ENCODE measurements around the gene EIF3I. TPM values are rescaled to one million over a fixed set of nuclear protein-coding genes. Genes with fewer than 3 reads are reported as not detected.

EIF3I gene
- total RNA-seq, 1 donor from 2014 or later: 131 TPM

DNA sequence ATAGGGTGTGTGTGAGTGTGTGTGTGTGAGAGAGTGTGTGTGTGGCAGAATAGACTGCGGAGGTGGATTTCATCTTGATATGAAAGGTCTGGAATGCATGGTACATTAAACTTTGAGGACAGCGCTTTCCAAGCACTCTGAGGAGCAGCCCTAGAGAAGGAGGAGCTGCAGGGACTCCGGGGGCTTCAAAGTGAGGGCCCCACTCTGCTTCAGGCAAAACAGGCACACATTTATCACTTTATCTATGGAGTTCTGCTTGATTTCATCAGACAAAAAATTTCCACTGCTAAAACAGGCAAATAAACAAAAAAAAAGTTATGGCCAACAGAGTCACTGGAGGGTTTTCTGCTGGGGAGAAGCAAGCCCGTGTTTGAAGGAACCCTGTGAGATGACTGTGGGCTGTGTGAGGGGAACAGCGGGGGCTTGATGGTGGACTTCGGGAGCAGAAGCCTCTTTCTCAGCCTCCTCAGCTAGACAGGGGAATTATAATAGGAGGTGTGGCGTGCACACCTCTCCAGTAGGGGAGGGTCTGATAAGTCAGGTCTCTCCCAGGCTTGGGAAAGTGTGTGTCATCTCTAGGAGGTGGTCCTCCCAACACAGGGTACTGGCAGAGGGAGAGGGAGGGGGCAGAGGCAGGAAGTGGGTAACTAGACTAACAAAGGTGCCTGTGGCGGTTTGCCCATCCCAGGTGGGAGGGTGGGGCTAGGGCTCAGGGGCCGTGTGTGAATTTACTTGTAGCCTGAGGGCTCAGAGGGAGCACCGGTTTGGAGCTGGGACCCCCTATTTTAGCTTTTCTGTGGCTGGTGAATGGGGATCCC, 51.4 kb downstream of the EIF3I start:
- no peak overlapping the region for H3K27ac Mint-ChIP-seq (ENCODE audit: unreplicated experiment)
- DNase-seq (ENCODE audit: low spot score): no peak

DNA sequence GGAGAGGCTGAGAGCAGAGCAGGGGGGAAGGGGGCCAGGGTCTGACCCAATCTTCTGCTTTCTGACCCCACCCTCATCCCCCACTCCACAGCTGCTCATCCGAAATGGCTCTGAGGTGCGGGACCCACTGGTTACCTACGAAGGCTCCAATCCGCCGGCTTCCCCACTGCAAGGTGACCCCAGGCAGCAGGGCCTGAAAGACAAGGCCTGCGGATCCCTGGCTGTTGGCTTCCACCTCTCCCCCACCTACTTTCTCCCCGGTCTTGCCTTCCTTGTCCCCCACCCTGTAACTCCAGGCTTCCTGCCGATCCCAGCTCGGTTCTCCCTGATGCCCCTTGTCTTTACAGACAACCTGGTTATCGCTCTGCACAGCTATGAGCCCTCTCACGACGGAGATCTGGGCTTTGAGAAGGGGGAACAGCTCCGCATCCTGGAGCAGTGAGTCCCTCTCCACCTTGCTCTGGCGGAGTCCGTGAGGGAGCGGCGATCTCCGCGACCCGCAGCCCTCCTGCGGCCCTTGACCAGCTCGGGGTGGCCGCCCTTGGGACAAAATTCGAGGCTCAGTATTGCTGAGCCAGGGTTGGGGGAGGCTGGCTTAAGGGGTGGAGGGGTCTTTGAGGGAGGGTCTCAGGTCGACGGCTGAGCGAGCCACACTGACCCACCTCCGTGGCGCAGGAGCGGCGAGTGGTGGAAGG, 52.6 kb downstream of the EIF3I start:
- Mint-ChIP-seq H3K27me3 (ENCODE audit: low read depth) (peaks cover 19% of the 10 kb centered on the region), H3K9me3 (ENCODE audit: low read depth) (no peaks in the 10 kb centered on the region), H3K27ac (ENCODE audit: unreplicated experiment) (no peak overlapping the region), H3K4me3 (ENCODE audit: unreplicated experiment) (no peak overlapping the region), H3K36me3 (ENCODE audit: low read depth) (no peaks in the 10 kb centered on the region), H3K4me1 (ENCODE audit: low read depth) (peaks cover 5% of the 10 kb centered on the region)
- DNase-seq (ENCODE audit: low spot score): no peak
- no peak for TF ChIP-seq CTCF (IDR thresholded peaks at IDR 0.05)

More for the DNA sequence above, 51.4 kb downstream of the EIF3I start:
- Mint-ChIP-seq H3K9me3 (ENCODE audit: low read depth) (no peaks in the 10 kb centered on the region), H3K36me3 (ENCODE audit: low read depth) (no peaks in the 10 kb centered on the region), H3K4me3 (ENCODE audit: unreplicated experiment) (no peak overlapping the region), H3K27me3 (ENCODE audit: low read depth) (peaks cover 15% of the 10 kb centered on the region), H3K4me1 (ENCODE audit: low read depth) (peaks cover 5% of the 10 kb centered on the region)
- TF ChIP-seq CTCF (IDR thresholded peaks at IDR 0.05): no peak

DNA sequence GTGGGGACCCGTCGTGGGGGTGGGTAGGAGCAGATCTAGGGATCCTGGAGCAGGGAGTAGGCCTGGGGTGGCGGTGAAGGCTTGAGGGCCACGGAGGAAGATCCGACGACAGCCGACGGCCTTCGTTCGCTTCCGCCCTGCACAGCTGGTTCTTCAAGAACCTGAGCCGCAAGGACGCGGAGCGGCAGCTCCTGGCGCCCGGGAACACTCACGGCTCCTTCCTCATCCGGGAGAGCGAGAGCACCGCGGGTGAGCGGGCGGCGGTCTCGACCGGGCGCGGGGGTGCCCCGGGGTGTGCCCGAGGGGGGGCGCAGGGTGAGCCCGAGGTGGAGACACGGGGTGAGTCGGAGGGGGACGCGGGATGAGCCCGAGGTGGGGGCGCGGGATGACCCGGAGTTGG, 53.2 kb downstream of the EIF3I start:
- no peak overlapping the region for H3K4me3 Mint-ChIP-seq (ENCODE audit: unreplicated experiment)
- no peak overlapping the region for H3K27ac Mint-ChIP-seq (ENCODE audit: unreplicated experiment)
- TF ChIP-seq CTCF (IDR thresholded peaks at IDR 0.05): no peak
- H3K9me3 Mint-ChIP-seq (ENCODE audit: low read depth): no peaks in the 10 kb centered on the region
- peaks cover 5% of the 10 kb centered on the region for H3K4me1 Mint-ChIP-seq (ENCODE audit: low read depth)
- H3K36me3 Mint-ChIP-seq (ENCODE audit: low read depth): no peaks in the 10 kb centered on the region
- DNase-seq (ENCODE audit: low spot score): no peak
- H3K27me3 Mint-ChIP-seq (ENCODE audit: low read depth): peaks cover 19% of the 10 kb centered on the region

- TF ChIP-seq CTCF (IDR thresholded peaks at IDR 0.05): no peak
- H3K36me3 Mint-ChIP-seq (ENCODE audit: low read depth): no peaks in the 10 kb centered on the region
- peaks cover 5% of the 10 kb centered on the region for H3K4me1 Mint-ChIP-seq (ENCODE audit: low read depth)
- H3K27ac Mint-ChIP-seq (ENCODE audit: unreplicated experiment): no peak overlapping the region
- H3K9me3 Mint-ChIP-seq (ENCODE audit: low read depth): no peaks in the 10 kb centered on the region
- H3K4me3 Mint-ChIP-seq (ENCODE audit: unreplicated experiment): no peak overlapping the region
- H3K27me3 Mint-ChIP-seq (ENCODE audit: low read depth): peaks cover 19% of the 10 kb centered on the region
- no peak for DNase-seq (ENCODE audit: low spot score)
These were observed 54.0 kb downstream of the EIF3I start for GRCh38 chr1:32276032-32276782.

Other genes starting within 250 kb of the EIF3I start
- gene KHDRBS1, start 208.5 kb upstream of the EIF3I start, total RNA-seq: 90.5 to 136 TPM (median 95.1 TPM) in 3 replicates
- 13.9 to 15.8 TPM (median 14.1 TPM) in 3 replicates for gene TMEM39B, start 149.5 kb upstream of the EIF3I start, total RNA-seq
- 66.3 to 89.3 TPM (median 80.9 TPM) in 3 replicates for gene KPNA6, start 114.4 kb upstream of the EIF3I start, total RNA-seq
- 78.3 to 86.7 TPM (median 84.3 TPM) in 3 replicates for gene TXLNA, start 42.7 kb upstream of the EIF3I start, total RNA-seq
- 29.7 to 32.9 TPM (median 30.7 TPM) in 3 replicates for gene CCDC28B, start 21.8 kb upstream of the EIF3I start, total RNA-seq
- 1.5 to 3.3 TPM (median 2.0 TPM) in 3 replicates for gene IQCC, start 16.7 kb upstream of the EIF3I start, total RNA-seq
- not detected in 3 replicates for gene DCDC2B, start 13.3 kb upstream of the EIF3I start, total RNA-seq
- gene TMEM234, start 54 bp upstream of the EIF3I start, total RNA-seq: 20.8 to 23.9 TPM (median 22.8 TPM) in 3 replicates
- 1.4 to 3.1 TPM (median 2.9 TPM) in 3 replicates for gene FAM167B, start 24.8 kb downstream of the EIF3I start, total RNA-seq
- gene LCK, start 28.9 kb downstream of the EIF3I start, total RNA-seq: not detected in 3 replicates
- gene HDAC1, start 69.7 kb downstream of the EIF3I start, total RNA-seq: 50.2 to 54.9 TPM (median 52.9 TPM) in 3 replicates
- 58.8 to 104 TPM (median 103 TPM) in 3 replicates for gene MARCKSL1, start 113.8 kb downstream of the EIF3I start, total RNA-seq
- 3.6 to 4.5 TPM (median 4.4 TPM) in 3 replicates for gene FAM229A, start 140.1 kb downstream of the EIF3I start, total RNA-seq
- gene TSSK3, start 140.1 kb downstream of the EIF3I start, total RNA-seq: 0.90 to 2.0 TPM (median 1.7 TPM) in 3 replicates
- 56.6 to 67.0 TPM (median 57.6 TPM) in 3 replicates for gene BSDC1, start 172.0 kb downstream of the EIF3I start, total RNA-seq
- gene ZBTB8B, start 242.7 kb downstream of the EIF3I start, total RNA-seq: 0.30 to 0.53 TPM (median 0.33 TPM) in 3 replicates